Measurements from ENCODE around the gene CCDC69. TPM values are rescaled to one million over a fixed set of nuclear protein-coding genes. Genes with fewer than 3 reads are reported as not detected.

The CCDC69 gene
- total RNA-seq, 2 experiments from 2014 or later, result 119 to 123 TPM

GRCh38 chr5:151134228-151134627 lies 89.7 kb downstream of the CCDC69 start:
- Histone ChIP-seq H2AFZ (ENCODE audit: low read length) (no peak overlapping the region; the same call in 1 of the 2 replicates), H3K4me2 (ENCODE audit: low read length) (peak overlapping the region; percentile 71), H4K20me1 (ENCODE audit: insufficient read depth, low read length) (no peaks in the 10 kb centered on the region), H3K9me3 (ENCODE audit: low read length) (no peaks in the 10 kb centered on the region), H3K27ac (ENCODE audit: low read depth, low read length, poor library complexity, severe bottlenecking) (peak overlapping the region; percentile 84), H3K79me2 (ENCODE audit: insufficient read depth, low read depth, low read length) (no peaks in the 10 kb centered on the region), H3K4me3 (ENCODE audit: low read depth, low read length, poor library complexity, severe bottlenecking) (peak overlapping the region; percentile 37), H3K4me1 (ENCODE audit: insufficient read depth, low read length, poor library complexity, severe bottlenecking) (peaks cover 93% of the 10 kb centered on the region), H3K36me3 (ENCODE audit: insufficient read depth, low read length) (peaks cover 15% of the 10 kb centered on the region; the same call in 1 of the 2 replicates), H3K9me2 (ENCODE audit: insufficient read depth, low read length) (no peaks in the 10 kb centered on the region)
- no peak for TF ChIP-seq CTCF (conservative IDR thresholded peaks at IDR 0.05; ENCODE audit: low read length)
- peak; percentile 61 for DNase-seq (ENCODE audit: low spot score)
- BruUV-seq (replicated peaks), result no TSS peak
- POLR2A ChIA-PET, result interaction anchor here (0.6 to 8.5 kb wide), 7 partner anchors 9 to 51 kb away, joined by 3 to 83 read pairs (median 3); no protein-coding TSS in a partner anchor
- CTCF ChIA-PET (ENCODE audit: unreplicated experiment), result interaction anchor here (1.3 to 2.2 kb wide), 3 partner anchors 8 to 16 kb away, joined by 3 to 13 read pairs (median 7); no protein-coding TSS in a partner anchor
- intact Hi-C loops (cut with micrococcal nuclease; ENCODE audit: unreplicated experiment), result no loop called here

- no peaks in the 10 kb centered on the region for H3K9me3 ChIP-seq (ENCODE audit: low read length)
- DNase-seq (ENCODE audit: low spot score), result peak; percentile 69
- H2AFZ ChIP-seq (ENCODE audit: low read length), result peak overlapping the region; percentile 28; the same call in 1 of the 2 replicates
- H3K9me2 ChIP-seq (ENCODE audit: insufficient read depth, low read length), result no peaks in the 10 kb centered on the region
- no TSS peak for BruUV-seq (replicated peaks)
- peak overlapping the region; percentile 71 for H3K4me2 ChIP-seq (ENCODE audit: low read length)
- POLR2A ChIA-PET, result interaction anchor here (0.6 to 8.5 kb wide), 6 partner anchors 11 to 134 kb away, joined by 3 to 83 read pairs (median 6); no protein-coding TSS in a partner anchor
- CTCF ChIA-PET (ENCODE audit: unreplicated experiment), result interaction anchor here (1.1 kb wide), 1 partner anchor 8 kb away, joined by 4 read pairs; no protein-coding TSS in a partner anchor
- peak overlapping the region; percentile 37 for H3K4me3 ChIP-seq (ENCODE audit: low read depth, low read length, poor library complexity, severe bottlenecking)
- peak overlapping the region; percentile 84 for H3K27ac ChIP-seq (ENCODE audit: low read depth, low read length, poor library complexity, severe bottlenecking)
- peaks cover 93% of the 10 kb centered on the region for H3K4me1 ChIP-seq (ENCODE audit: insufficient read depth, low read length, poor library complexity, severe bottlenecking)
- peaks cover 21% of the 10 kb centered on the region; the same call in 1 of the 2 replicates for H3K36me3 ChIP-seq (ENCODE audit: insufficient read depth, low read length)
- no peaks in the 10 kb centered on the region for H3K79me2 ChIP-seq (ENCODE audit: insufficient read depth, low read depth, low read length)
- TF ChIP-seq CTCF (conservative IDR thresholded peaks at IDR 0.05; ENCODE audit: low read length), result no peak
- TF ChIP-seq EZH2phosphoT487 (IDR thresholded peaks at IDR 0.05; ENCODE audit: borderline replicate concordance, low read depth, low read length), result no peak
- intact Hi-C loops (cut with micrococcal nuclease; ENCODE audit: unreplicated experiment), result loop anchor here (2.0 kb wide), 1 partner anchor 24 kb away; the partner anchor contains the start of gene ANXA6
- H4K20me1 ChIP-seq (ENCODE audit: insufficient read depth, low read length), result no peaks in the 10 kb centered on the region
Measured at GRCh38 chr5:151132963-151133362, 90.9 kb downstream of the CCDC69 start.

Other genes starting within 250 kb of the CCDC69 start
- not detected in 2 replicates for gene GPX3, start 203.5 kb downstream of the CCDC69 start, total RNA-seq (2014; rRNA removed; shearing (Covaris generic))
- gene GPX3, start 203.5 kb downstream of the CCDC69 start, total RNA-seq (2022), result not detected in 2 replicates
- 51.4 and 55.9 TPM in 2 replicates for gene TNIP1, start 143.1 kb downstream of the CCDC69 start, total RNA-seq (2014; rRNA removed; shearing (Covaris generic))
- 76.3 and 77.5 TPM in 2 replicates for gene TNIP1, start 143.1 kb downstream of the CCDC69 start, total RNA-seq (2022)
- gene ANXA6, start 66.3 kb downstream of the CCDC69 start, total RNA-seq (2014; rRNA removed; shearing (Covaris generic)), result 26.1 and 35.6 TPM in 2 replicates
- gene ANXA6, start 66.3 kb downstream of the CCDC69 start, total RNA-seq (2022), result 52.9 and 74.1 TPM in 2 replicates
- gene GM2A, start 29.1 kb upstream of the CCDC69 start, total RNA-seq (2014; rRNA removed; shearing (Covaris generic)), result 52.4 and 60.2 TPM in 2 replicates
- gene GM2A, start 29.1 kb upstream of the CCDC69 start, total RNA-seq (2022), result 52.9 and 64.5 TPM in 2 replicates
- not detected in 2 replicates for gene SLC36A3, start 79.7 kb upstream of the CCDC69 start, total RNA-seq (2014; rRNA removed; shearing (Covaris generic))
- not detected in 2 replicates for gene SLC36A3, start 79.7 kb upstream of the CCDC69 start, total RNA-seq (2022)
- not detected in 2 replicates for gene SLC36A2, start 123.5 kb upstream of the CCDC69 start, total RNA-seq (2014; rRNA removed; shearing (Covaris generic))
- gene SLC36A2, start 123.5 kb upstream of the CCDC69 start, total RNA-seq (2022), result not detected in 2 replicates
- gene SLC36A1, start 223.5 kb upstream of the CCDC69 start, total RNA-seq (2014; rRNA removed; shearing (Covaris generic)), result 6.7 and 11.6 TPM in 2 replicates
- 11.9 and 12.1 TPM in 2 replicates for gene SLC36A1, start 223.5 kb upstream of the CCDC69 start, total RNA-seq (2022)

Measured in OCI-LY7 (cell line).